Measurements from ENCODE around the gene EMC6.
"Not testable (repeated sequence)": the region's sequence is repeated elsewhere in the genome, so short reads cannot be mapped to it uniquely, and the experiment has no call there.

EMC6 gene

DNA sequence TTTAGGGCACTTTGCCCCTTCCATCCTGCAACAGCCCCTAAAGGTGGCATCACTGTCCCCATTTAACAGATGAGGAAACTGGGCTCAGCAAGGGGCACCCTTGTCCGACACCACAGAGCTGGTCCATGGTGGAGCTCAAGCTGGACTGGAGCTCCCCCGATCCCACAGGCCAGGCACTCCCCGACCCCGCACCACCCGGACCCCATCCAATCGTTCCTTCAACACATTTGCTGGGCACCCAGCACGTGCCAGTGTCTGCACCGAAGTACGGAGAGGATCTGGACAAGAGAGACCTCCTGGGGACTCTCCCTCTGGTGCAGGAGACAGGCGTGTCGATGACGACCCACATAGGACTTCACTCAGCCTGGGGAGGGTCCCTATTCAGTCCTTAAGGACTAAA lies 13.4 kb downstream of the EMC6 start:
- no peak for DNase-seq

GRCh38 chr17:3683054-3683511 lies 14.5 kb downstream of the EMC6 start:
- peak; percentile 56 for DNase-seq

- no peak for DNase-seq
These were observed 16.6 kb downstream of the EMC6 start for GRCh38 chr17:3685174-3685573.

DNA sequence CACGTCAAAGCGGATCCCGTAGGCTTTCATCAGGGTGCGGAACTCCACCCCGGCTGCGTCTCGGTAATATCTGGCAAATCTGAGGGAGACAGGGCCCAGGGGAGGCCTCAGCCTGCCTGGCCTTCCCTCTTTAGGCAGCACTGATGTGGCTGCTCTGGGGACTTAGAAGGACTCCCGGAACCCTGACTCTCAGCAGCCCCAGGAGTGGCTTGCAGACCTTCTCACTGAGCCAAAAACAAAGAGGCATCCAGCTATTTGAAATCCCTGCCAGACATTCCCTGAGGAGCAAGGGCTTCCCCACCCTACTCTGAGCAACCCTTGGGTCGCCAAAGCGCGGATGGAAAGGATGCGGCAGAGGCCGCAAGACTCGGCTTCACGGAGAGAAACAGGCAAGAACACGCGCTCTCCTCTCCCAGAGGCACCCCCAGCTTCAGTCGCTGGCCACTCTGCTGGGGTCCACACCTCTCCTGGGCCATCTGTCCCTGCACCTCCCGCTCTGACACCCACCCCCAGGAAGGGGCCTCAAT lies 19.5 kb downstream of the EMC6 start:
- DNase-seq = no peak

DNA sequence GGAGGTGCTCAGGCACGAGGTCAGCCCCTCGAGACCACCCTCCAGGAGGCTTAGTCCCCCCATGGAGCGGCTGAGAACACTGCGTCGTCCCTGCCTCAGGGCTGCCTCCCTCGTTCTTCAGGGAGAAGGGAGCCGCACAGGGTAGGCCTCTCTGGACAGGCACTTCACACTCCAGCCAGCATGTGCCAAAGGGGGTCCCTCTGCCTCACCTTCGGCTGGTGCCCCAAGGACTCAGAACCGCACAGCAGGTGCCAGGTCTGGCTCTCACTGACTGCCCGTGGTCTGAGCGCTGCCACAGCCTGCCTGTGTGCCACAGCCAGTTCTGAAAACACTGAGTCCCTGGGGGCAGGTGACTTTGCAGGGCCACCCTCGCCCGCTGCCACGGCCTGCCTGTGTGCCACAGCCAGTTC lies 20.2 kb downstream of the EMC6 start:
- no peak for DNase-seq

- DNase-seq = no peak
These were observed 20.9 kb downstream of the EMC6 start for GRCh38 chr17:3689262-3690093.

- no peak for DNase-seq
These were observed 21.6 kb downstream of the EMC6 start for GRCh38 chr17:3690094-3690715.

DNA sequence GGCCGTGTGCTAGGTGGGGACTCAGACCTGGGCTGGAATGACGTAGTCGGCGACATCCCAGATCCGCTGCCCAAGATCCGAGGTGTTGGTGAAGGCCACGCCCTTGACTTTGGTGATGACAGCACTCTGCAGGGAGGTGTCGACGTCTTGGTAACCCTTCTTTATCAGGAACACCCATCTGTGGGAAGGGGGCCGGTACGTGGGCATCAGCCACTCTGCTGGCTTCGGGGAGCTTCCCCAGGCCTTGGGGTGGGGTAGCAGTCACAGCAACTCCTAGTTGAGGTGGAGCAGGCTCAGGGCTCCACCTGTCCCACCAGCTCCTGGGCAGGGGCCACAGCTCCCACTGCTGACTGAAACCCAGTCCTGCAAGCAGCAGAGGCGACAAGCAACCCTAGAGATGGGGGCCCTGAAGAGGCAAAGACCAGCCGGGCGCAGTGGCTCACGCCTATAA lies 23.0 kb downstream of the EMC6 start:
- no peak for DNase-seq

DNA sequence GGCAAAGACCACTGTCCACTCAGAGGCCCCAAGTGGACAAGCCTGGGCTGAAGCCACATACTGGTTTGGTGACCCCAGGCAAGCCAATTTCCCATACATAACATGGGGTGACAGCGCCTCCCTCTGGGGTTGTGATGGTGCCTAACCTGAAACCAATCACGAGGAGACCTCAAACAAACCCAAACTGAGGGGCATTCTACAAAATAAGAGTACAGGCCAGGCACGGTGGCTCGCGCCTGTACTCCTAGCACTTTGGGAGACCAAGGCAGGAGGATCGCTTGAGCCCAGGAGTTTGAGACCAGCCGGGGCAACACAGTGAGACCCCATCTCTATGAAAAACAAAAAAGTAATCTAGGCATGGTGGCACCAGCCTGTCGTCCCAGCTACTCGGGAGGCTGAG lies 23.7 kb downstream of the EMC6 start:
- no peak for DNase-seq

GRCh38 chr17:3693141-3693540 lies 24.5 kb downstream of the EMC6 start:
- no peak for DNase-seq

DNA sequence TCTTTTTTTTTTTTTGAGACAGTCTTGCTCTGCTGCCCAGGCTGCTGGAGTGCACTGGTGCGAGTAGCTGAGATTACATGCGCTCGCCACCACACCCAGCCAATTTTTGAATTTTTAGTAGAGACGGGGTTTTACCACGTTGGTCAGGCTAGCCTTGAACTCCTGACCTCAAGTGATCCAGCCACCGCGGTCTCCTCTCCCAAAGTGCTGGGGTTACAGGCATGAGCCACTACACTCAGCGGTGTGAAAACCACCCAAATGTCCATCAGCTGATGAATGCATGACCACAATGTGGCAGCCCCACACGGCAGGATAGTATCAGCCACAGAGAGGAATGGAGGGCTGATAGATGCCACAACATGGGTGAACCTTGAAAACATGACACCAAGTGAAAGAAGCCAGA lies 25.2 kb downstream of the EMC6 start:
- peak; percentile 60 for DNase-seq

GRCh38 chr17:3695129-3695722 lies 26.6 kb downstream of the EMC6 start:
- no peak for DNase-seq

- DNase-seq = peak; percentile 65
These were observed 27.3 kb downstream of the EMC6 start, which contains the start of gene P2RX5 for GRCh38 chr17:3695723-3696411. TSS of gene P2RX5 (minus strand) at chr17:3696155. CDS start at chr17:3696005, 150 bp downstream.

DNA sequence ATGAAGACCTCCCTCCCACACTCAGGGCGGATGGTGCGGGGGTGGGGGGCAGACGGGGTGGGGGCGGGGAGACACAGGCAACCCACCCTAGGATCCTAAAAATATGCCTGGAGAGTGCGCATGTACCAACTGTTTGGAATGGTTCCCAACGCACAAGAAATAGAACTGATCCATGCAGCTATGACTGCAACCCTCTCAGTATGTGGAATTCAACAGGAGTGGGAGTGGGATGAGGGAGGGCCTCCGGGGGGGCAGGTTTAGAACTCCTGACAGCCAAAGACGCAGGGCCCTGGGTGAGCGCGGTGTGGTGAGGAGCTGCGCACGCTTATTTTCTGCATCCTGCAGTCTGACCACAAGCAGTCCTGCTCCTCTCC lies 28.5 kb downstream of the EMC6 start:
- DNase-seq = no peak

DNA sequence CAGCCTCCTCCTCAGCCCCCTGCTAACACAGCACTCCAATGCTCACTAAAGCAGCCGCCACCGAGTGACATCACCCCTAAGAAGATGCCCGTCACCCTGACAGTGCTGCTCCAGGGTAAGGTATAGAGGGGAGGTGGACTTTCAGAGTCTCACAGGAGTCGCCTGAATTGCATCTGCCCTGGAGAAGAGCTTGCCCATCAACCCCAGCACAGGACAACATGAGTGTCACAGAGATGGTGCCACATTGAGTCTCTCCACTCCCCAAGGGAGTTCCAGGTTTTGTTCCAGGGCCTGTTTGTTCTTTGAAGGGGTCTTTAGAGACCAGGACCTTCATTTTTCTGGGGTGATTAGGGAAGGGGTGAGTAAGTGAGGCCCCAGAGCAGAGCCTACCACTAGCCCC lies 29.5 kb downstream of the EMC6 start:
- no peak for DNase-seq

GRCh38 chr17:3699951-3700350 lies 31.3 kb downstream of the EMC6 start:
- no peak for DNase-seq

GRCh38 chr17:3702041-3702539 lies 33.5 kb downstream of the EMC6 start:
- not testable (repeated sequence) for DNase-seq

- no peak for DNase-seq
These were observed 36.5 kb downstream of the EMC6 start for GRCh38 chr17:3704931-3705717.

- DNase-seq = not testable (repeated sequence)
These were observed 37.0 kb downstream of the EMC6 start for GRCh38 chr17:3705718-3705984.

- DNase-seq = no peak
These were observed 39.8 kb downstream of the EMC6 start for GRCh38 chr17:3708366-3708765.

- peak; percentile 85 for DNase-seq
These were observed 42.4 kb downstream of the EMC6 start for GRCh38 chr17:3710951-3711383.

DNA sequence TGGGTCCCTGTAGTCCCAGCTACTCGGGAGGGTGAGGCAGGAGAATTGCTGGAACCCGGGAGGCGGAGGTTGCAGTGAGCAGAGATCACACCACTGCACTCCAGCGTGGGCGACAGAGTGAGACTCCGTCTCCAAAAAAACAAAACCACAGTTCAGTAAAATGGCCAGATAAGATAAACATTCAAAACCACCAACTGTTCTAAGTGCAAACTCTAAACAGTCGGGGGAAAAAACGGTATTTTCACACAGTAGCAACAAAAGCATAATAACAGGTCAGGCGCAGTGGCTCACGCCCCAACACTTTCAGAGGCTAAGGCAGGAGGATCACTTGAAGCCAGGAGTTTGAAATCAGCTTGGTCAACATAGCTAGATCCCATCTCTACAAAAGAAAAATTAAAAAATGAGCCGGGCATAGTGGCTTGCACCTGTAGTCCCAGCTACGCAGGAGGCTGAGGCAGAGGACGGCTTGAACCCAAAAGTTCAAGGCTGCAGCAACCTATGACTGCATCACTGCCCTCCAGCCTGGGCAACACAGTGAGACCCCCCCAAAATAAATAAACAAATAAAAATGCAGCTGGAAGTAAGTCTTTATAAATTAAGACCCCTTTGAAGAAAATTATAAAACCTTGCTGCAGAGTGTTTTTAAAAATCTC lies 44.3 kb downstream of the EMC6 start:
- DNase-seq = no peak

Data from CD4-positive, alpha-beta T cell treated with Interleukin-15 for 1 hour (primary cell).